Neuronal stem cell (in vitro differentiated cells): Measurements from ENCODE around the gene NPTXR.

Experiments
- DNase-seq: peaks from one replicate; pipeline ENCODE4 v3.0.0-alpha.2; 2013; ENCODE audit warnings: low spot score
- H2AFZ ChIP-seq: one replicate; pipeline ENCODE4 v1.6.1; 2013; ENCODE audit warnings: mild to moderate bottlenecking, low read length, inconsistent platforms
- H2AK5ac ChIP-seq: 2 replicates; pipeline ENCODE4 v1.6.1; 2013; ENCODE audit warnings: low read depth, mild to moderate bottlenecking, inconsistent platforms, low read length, moderate library complexity, mixed read lengths
- H2BK120ac ChIP-seq: 2 replicates; pipeline ENCODE4 v1.6.1; 2013; ENCODE audit warnings: low read depth, mild to moderate bottlenecking, inconsistent platforms, low read length, moderate library complexity, mixed read lengths
- H2BK12ac ChIP-seq: one replicate; pipeline ENCODE4 v1.6.1; 2013; ENCODE audit warnings: low read length, inconsistent platforms
- H2BK15ac ChIP-seq: 2 replicates; pipeline ENCODE4 v1.6.1; 2013; ENCODE audit warnings: mild to moderate bottlenecking, low read length, inconsistent platforms, mixed read lengths
- H2BK5ac ChIP-seq: one replicate; pipeline ENCODE4 v1.6.1; 2013; ENCODE audit warnings: inconsistent platforms, mild to moderate bottlenecking, low read length, moderate library complexity
- H3K14ac ChIP-seq: one replicate; pipeline ENCODE4 v1.6.1; 2013; ENCODE audit warnings: low read length, inconsistent platforms
- H3K18ac ChIP-seq: 2 replicates; pipeline ENCODE4 v1.6.1; 2013; ENCODE audit warnings: low read length, inconsistent platforms
- H3K23ac ChIP-seq: 2 replicates; pipeline ENCODE4 v1.6.1; 2013; ENCODE audit warnings: low read depth, mild to moderate bottlenecking, mixed read lengths, low read length, inconsistent platforms; ENCODE audit not compliant: poor library complexity
- H3K27ac ChIP-seq: replicated peaks from 3 replicates; pipeline ENCODE4 v1.5.1; 2013; ENCODE audit warnings: low read length, inconsistent platforms
- H3K27me3 ChIP-seq, 3 experiments: 2 replicates each; pipeline ENCODE4 v1.6.1; 2013; ENCODE audit warnings: low read length in 3 of 3, mild to moderate bottlenecking in 2 of 3, inconsistent platforms in 1 of 3, low read depth in 1 of 3, mixed read lengths in 1 of 3, moderate library complexity in 1 of 3; ENCODE audit not compliant: control insufficient read depth in 3 of 3, insufficient read depth in 3 of 3
- H3K36me3 ChIP-seq, 2 donors: replicated peaks in 1 of 2; 2 replicates each; pipeline ENCODE4 v1.6.1; 2013; ENCODE audit warnings: low read length in 2 of 2; ENCODE audit not compliant: control insufficient read depth in 2 of 2, insufficient read depth in 2 of 2
- H3K4ac ChIP-seq: 2 replicates; pipeline ENCODE4 v1.6.1; 2013; ENCODE audit warnings: inconsistent platforms, mild to moderate bottlenecking, low read length, moderate library complexity
- H3K4me1 ChIP-seq, 2 donors: 1 replicate in 1 of 2; 2 replicates in 1 of 2; pipeline ENCODE4 v1.6.1; 2013; ENCODE audit warnings: low read length in 2 of 2, low read depth in 1 of 2; ENCODE audit not compliant: control insufficient read depth in 2 of 2, insufficient read depth in 1 of 2
- H3K4me2 ChIP-seq: one replicate; pipeline ENCODE4 v1.6.1; 2013; ENCODE audit warnings: mild to moderate bottlenecking, low read length, inconsistent platforms; ENCODE audit not compliant: insufficient read depth, poor library complexity, severe bottlenecking
- H3K4me3 ChIP-seq, 2 donors: 2 replicates each; pipeline ENCODE4 v1.5.1; 2013; ENCODE audit warnings: low read length in 2 of 2, mild to moderate bottlenecking in 2 of 2, inconsistent platforms in 1 of 2, moderate library complexity in 1 of 2
- H3K79me1 ChIP-seq: one replicate; pipeline ENCODE4 v1.6.1; 2013; ENCODE audit warnings: low read depth, mild to moderate bottlenecking, inconsistent platforms, low read length, moderate library complexity
- H3K9ac ChIP-seq: one replicate; pipeline ENCODE4 v1.6.1; 2013; ENCODE audit warnings: mild to moderate bottlenecking, low read depth, low read length, inconsistent platforms; ENCODE audit not compliant: poor library complexity
- H3K9me3 ChIP-seq, 2 donors: replicated peaks in 1 of 2; 2 replicates each; pipeline versions ENCODE3 to v1.6.1; 2013; ENCODE audit warnings: low read length in 2 of 2, mild to moderate bottlenecking in 2 of 2, inconsistent platforms in 1 of 2, low read depth in 1 of 2, mixed read lengths in 1 of 2, moderate library complexity in 1 of 2; ENCODE audit not compliant: control insufficient read depth in 2 of 2, insufficient read depth in 1 of 2
- H4K8ac ChIP-seq: one replicate; pipeline ENCODE4 v1.6.1; 2013; ENCODE audit warnings: low read depth, mild to moderate bottlenecking, inconsistent platforms, low read length, moderate library complexity
- H4K91ac ChIP-seq: one replicate; pipeline ENCODE4 v1.6.1; 2013; ENCODE audit warnings: low read length, low read depth, mild to moderate bottlenecking, inconsistent platforms; ENCODE audit not compliant: poor library complexity
- WGBS, 2 donors: extraction: QIAGEN DNeasy Blood & Tissue Kit; methylation state at CpG; one replicate each; pipeline ENCODE4 v1.1.7; 2013; ENCODE audit warnings: missing lambda C conversion rate in 2 of 2, mixed read lengths in 1 of 2; ENCODE audit not compliant: insufficient read length in 2 of 2, insufficient replicate concordance in 1 of 2; ENCODE audit errors: extremely low coverage in 2 of 2; 5-methylcytosine and 5-hydroxymethylcytosine counted together

Gene NPTXR

GRCh38 chr22:38788021-38788816 lies 55.6 kb downstream of the NPTXR start:
- no peak overlapping the region for H3K23ac ChIP-seq
- no peak overlapping the region for H2BK5ac ChIP-seq
- WGBS, 2 donors: no CpG with 5 or more reads among the region's 16 CpGs
- H3K27me3 ChIP-seq: no peaks in the 10 kb centered on the region
- no peaks in the 10 kb centered on the region for H3K9me3 ChIP-seq
- H3K4ac ChIP-seq: no peak overlapping the region
- H2BK12ac ChIP-seq: no peak overlapping the region
- no peak overlapping the region for H3K4me3 ChIP-seq
- H3K36me3 ChIP-seq: peaks cover 7 to 12% of the 10 kb centered on the region in 2 donors
- no peak overlapping the region for H3K4me2 ChIP-seq
- DNase-seq: no peak
- no peak overlapping the region for H2BK120ac ChIP-seq
- H3K79me1 ChIP-seq: no peaks in the 10 kb centered on the region
- no peak overlapping the region for H2BK15ac ChIP-seq
- no peak overlapping the region for H3K14ac ChIP-seq
- no peak overlapping the region for H3K27ac ChIP-seq
- H4K91ac ChIP-seq: no peak overlapping the region
- no peak overlapping the region for H3K9ac ChIP-seq
- H4K8ac ChIP-seq: no peak overlapping the region
- no peak overlapping the region for H2AFZ ChIP-seq
- peaks cover 2 to 3% of the 10 kb centered on the region in 2 donors for H3K4me1 ChIP-seq
- H3K18ac ChIP-seq: no peak overlapping the region
- no peak overlapping the region for H2AK5ac ChIP-seq

GRCh38 chr22:38786631-38787030 lies 57.2 kb downstream of the NPTXR start:
- Histone ChIP-seq H3K9me3 (no peaks in the 10 kb centered on the region), H4K8ac (no peak overlapping the region), H2AK5ac (no peak overlapping the region), H3K4ac (no peak overlapping the region), H2BK5ac (no peak overlapping the region), H3K36me3 (peaks cover 7 to 12% of the 10 kb centered on the region in 2 donors), H2BK12ac (no peak overlapping the region), H2AFZ (no peak overlapping the region), H3K9ac (no peak overlapping the region), H3K27me3 (no peaks in the 10 kb centered on the region), H2BK120ac (no peak overlapping the region), H3K18ac (no peak overlapping the region), H4K91ac (no peak overlapping the region), H2BK15ac (no peak overlapping the region), H3K27ac (no peak overlapping the region), H3K14ac (no peak overlapping the region), H3K23ac (no peak overlapping the region), H3K4me1 (no peaks in the 10 kb centered on the region), H3K4me3 (no peak overlapping the region), H3K4me2 (no peak overlapping the region), H3K79me1 (no peaks in the 10 kb centered on the region)
- WGBS, 2 donors: no CpG with 5 or more reads among the region's 3 CpGs
- no peak for DNase-seq

- Histone ChIP-seq H2BK5ac (no peak overlapping the region), H2BK120ac (no peak overlapping the region), H3K79me1 (no peaks in the 10 kb centered on the region), H2BK12ac (no peak overlapping the region), H3K4me2 (no peak overlapping the region), H3K36me3 (peaks cover 8 to 13% of the 10 kb centered on the region in 2 donors), H4K8ac (no peak overlapping the region), H3K9ac (no peak overlapping the region), H2AFZ (no peak overlapping the region), H3K27ac (no peak overlapping the region), H3K4me1 (no peaks in the 10 kb centered on the region), H3K18ac (no peak overlapping the region), H3K4me3 (no peak overlapping the region), H3K4ac (no peak overlapping the region), H3K9me3 (no peaks in the 10 kb centered on the region), H2BK15ac (no peak overlapping the region), H4K91ac (no peak overlapping the region), H3K14ac (no peak overlapping the region), H3K23ac (no peak overlapping the region), H2AK5ac (no peak overlapping the region), H3K27me3 (no peaks in the 10 kb centered on the region)
- no peak for DNase-seq
- no CpG with 5 or more reads among the region's 5 CpGs for WGBS, 2 donors
These were observed 59.0 kb downstream of the NPTXR start for GRCh38 chr22:38784856-38785255.

GRCh38 chr22:38784035-38784434 lies 59.8 kb downstream of the NPTXR start:
- Histone ChIP-seq H2BK120ac (no peak overlapping the region), H3K9ac (no peak overlapping the region), H3K36me3 (peaks cover 8 to 16% of the 10 kb centered on the region in 2 donors), H2AFZ (no peak overlapping the region), H3K9me3 (no peaks in the 10 kb centered on the region), H3K27me3 (no peaks in the 10 kb centered on the region), H2BK12ac (no peak overlapping the region), H3K4ac (no peak overlapping the region), H3K23ac (peak overlapping the region; percentile 52), H4K91ac (no peak overlapping the region), H3K14ac (no peak overlapping the region), H3K4me1 (no peaks in the 10 kb centered on the region), H2BK5ac (no peak overlapping the region), H3K18ac (no peak overlapping the region), H4K8ac (no peak overlapping the region), H3K4me2 (no peak overlapping the region), H2AK5ac (no peak overlapping the region), H3K4me3 (no peak overlapping the region), H2BK15ac (no peak overlapping the region), H3K27ac (no peak overlapping the region), H3K79me1 (peaks cover 1% of the 10 kb centered on the region)
- no CpG with 5 or more reads among the region's 15 CpGs for WGBS, 2 donors
- no peak for DNase-seq
